ENCODE data around the gene CADM2. TPM values are rescaled to one million over a fixed set of nuclear protein-coding genes. Genes with fewer than 3 reads are reported as not detected.

CADM2 gene
- total and polyA plus RNA-seq, 2 experiments from 2014 or later: 13.3 to 47.5 TPM

DNA sequence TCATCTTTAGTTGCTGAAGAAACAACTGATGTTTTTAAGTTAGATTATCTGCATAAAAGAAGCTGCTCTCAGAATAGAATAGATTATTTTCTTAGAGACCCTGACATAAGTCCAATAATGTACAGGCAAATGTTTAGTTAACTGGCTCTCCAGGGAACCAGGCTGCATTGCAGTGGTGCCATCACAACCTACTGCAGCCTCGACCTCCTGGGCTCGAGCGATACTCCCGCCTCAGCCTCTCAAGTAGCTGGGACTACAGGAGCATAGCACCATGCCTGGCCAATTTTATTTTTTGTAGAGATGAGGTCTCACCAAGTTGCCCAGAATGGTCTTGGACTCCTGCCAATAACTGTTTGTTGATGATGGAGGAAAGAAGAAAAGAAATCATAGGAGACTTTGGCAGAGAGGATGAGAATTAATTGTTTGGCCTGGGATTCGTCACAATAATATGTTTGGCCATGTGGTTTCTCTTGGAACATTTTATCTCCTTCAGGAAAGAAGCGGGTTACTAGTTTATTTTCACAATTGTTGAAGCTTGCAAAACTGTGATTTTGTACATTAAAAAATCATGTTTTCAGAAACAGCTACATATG, 429.2 kb downstream of the CADM2 start (continued):
- TF ChIP-seq, protein P1, sequence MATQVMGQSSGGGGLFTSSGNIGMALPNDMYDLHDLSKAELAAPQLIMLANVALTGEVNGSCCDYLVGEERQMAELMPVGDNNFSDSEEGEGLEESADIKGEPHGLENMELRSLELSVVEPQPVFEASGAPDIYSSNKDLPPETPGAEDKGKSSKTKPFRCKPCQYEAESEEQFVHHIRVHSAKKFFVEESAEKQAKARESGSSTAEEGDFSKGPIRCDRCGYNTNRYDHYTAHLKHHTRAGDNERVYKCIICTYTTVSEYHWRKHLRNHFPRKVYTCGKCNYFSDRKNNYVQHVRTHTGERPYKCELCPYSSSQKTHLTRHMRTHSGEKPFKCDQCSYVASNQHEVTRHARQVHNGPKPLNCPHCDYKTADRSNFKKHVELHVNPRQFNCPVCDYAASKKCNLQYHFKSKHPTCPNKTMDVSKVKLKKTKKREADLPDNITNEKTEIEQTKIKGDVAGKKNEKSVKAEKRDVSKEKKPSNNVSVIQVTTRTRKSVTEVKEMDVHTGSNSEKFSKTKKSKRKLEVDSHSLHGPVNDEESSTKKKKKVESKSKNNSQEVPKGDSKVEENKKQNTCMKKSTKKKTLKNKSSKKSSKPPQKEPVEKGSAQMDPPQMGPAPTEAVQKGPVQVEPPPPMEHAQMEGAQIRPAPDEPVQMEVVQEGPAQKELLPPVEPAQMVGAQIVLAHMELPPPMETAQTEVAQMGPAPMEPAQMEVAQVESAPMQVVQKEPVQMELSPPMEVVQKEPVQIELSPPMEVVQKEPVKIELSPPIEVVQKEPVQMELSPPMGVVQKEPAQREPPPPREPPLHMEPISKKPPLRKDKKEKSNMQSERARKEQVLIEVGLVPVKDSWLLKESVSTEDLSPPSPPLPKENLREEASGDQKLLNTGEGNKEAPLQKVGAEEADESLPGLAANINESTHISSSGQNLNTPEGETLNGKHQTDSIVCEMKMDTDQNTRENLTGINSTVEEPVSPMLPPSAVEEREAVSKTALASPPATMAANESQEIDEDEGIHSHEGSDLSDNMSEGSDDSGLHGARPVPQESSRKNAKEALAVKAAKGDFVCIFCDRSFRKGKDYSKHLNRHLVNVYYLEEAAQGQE (IDR thresholded peaks at IDR 0.05; ENCODE audit: unreplicated experiment): no peak

DNA sequence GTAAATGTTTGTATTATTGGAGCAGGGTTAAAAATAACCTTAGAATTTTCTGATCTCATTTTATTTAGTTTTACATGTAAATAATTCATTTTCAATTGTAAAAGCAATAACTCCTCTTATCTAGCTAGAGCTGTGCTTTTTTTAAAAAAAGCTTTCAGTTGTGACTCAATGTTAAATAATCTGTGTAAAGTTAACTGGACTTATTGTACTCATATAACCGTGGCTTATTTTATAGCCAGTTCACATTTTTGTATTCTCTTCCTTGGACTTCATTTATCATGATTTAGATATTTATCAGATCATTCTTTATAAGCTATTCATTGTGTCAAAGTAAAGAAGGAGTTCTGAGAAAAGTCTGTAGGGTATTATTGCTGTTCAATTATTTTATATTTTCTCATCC, 435.6 kb downstream of the CADM2 start:
- no peaks in the 10 kb centered on the region; the same call in 2 of the 3 replicates for H3K9me3 Mint-ChIP-seq
- Histone ChIP-seq H3K4me3 (no peak overlapping the region), H3K4me2 (no peak overlapping the region), H3F3A (replicated peaks; ENCODE audit: low read depth) (no peaks in the 10 kb centered on the region), H3K9me2 (ENCODE audit: insufficient read depth) (no peaks in the 10 kb centered on the region; the same call in 1 of the 2 replicates), H4K20me1 (replicated peaks; ENCODE audit: insufficient read depth) (no peaks in the 10 kb centered on the region), H2AFZ (no peak overlapping the region), H3K27ac (ENCODE audit: low read depth) (no peak overlapping the region), H3K4me1 (ENCODE audit: insufficient read depth) (0 out of 2 replicates have a peak, but pooled peaks cover 3% of the 10 kb centered on the region), H3K27me3 (ENCODE audit: insufficient read depth) (no peaks in the 10 kb centered on the region), H3K36me3 (ENCODE audit: insufficient read depth) (0 out of 2 replicates have a peak, but pooled peaks cover 3% of the 10 kb centered on the region), H3K79me2 (replicated peaks; ENCODE audit: insufficient read depth) (no peaks in the 10 kb centered on the region)
- H3K4me1 Mint-ChIP-seq: no peaks in the 10 kb centered on the region; the same call in 2 of the 3 replicates
- no peak overlapping the region for H3K27ac Mint-ChIP-seq
- ATAC-seq (no peak), DNase-seq (ENCODE audit: low spot score) (no peak)
- no peak overlapping the region for H3K4me3 Mint-ChIP-seq
- no peaks in the 10 kb centered on the region for H3K27me3 Mint-ChIP-seq (ENCODE audit: insufficient read depth, low read depth, poor library complexity)
- no peaks in the 10 kb centered on the region for H3K36me3 Mint-ChIP-seq (ENCODE audit: low read depth)
- TF ChIP-seq ZNF114 (CRISPR knock-in tag; IDR thresholded peaks at IDR 0.05) (no peak), POLR2AphosphoS5 (IDR thresholded peaks at IDR 0.05; ENCODE audit: low read depth) (no peak), JUNB (IDR thresholded peaks at IDR 0.05; ENCODE audit: unreplicated experiment) (no peak), NANOG (IDR thresholded peaks at IDR 0.05; ENCODE audit: borderline replicate concordance) (no peak), EZH2phosphoT487 (IDR thresholded peaks at IDR 0.05; ENCODE audit: unreplicated experiment) (no peak), CREB1 (CRISPR knock-in tag; IDR thresholded peaks at IDR 0.05; ENCODE audit: low read depth) (no peak)
- TF ChIP-seq, protein P2, sequence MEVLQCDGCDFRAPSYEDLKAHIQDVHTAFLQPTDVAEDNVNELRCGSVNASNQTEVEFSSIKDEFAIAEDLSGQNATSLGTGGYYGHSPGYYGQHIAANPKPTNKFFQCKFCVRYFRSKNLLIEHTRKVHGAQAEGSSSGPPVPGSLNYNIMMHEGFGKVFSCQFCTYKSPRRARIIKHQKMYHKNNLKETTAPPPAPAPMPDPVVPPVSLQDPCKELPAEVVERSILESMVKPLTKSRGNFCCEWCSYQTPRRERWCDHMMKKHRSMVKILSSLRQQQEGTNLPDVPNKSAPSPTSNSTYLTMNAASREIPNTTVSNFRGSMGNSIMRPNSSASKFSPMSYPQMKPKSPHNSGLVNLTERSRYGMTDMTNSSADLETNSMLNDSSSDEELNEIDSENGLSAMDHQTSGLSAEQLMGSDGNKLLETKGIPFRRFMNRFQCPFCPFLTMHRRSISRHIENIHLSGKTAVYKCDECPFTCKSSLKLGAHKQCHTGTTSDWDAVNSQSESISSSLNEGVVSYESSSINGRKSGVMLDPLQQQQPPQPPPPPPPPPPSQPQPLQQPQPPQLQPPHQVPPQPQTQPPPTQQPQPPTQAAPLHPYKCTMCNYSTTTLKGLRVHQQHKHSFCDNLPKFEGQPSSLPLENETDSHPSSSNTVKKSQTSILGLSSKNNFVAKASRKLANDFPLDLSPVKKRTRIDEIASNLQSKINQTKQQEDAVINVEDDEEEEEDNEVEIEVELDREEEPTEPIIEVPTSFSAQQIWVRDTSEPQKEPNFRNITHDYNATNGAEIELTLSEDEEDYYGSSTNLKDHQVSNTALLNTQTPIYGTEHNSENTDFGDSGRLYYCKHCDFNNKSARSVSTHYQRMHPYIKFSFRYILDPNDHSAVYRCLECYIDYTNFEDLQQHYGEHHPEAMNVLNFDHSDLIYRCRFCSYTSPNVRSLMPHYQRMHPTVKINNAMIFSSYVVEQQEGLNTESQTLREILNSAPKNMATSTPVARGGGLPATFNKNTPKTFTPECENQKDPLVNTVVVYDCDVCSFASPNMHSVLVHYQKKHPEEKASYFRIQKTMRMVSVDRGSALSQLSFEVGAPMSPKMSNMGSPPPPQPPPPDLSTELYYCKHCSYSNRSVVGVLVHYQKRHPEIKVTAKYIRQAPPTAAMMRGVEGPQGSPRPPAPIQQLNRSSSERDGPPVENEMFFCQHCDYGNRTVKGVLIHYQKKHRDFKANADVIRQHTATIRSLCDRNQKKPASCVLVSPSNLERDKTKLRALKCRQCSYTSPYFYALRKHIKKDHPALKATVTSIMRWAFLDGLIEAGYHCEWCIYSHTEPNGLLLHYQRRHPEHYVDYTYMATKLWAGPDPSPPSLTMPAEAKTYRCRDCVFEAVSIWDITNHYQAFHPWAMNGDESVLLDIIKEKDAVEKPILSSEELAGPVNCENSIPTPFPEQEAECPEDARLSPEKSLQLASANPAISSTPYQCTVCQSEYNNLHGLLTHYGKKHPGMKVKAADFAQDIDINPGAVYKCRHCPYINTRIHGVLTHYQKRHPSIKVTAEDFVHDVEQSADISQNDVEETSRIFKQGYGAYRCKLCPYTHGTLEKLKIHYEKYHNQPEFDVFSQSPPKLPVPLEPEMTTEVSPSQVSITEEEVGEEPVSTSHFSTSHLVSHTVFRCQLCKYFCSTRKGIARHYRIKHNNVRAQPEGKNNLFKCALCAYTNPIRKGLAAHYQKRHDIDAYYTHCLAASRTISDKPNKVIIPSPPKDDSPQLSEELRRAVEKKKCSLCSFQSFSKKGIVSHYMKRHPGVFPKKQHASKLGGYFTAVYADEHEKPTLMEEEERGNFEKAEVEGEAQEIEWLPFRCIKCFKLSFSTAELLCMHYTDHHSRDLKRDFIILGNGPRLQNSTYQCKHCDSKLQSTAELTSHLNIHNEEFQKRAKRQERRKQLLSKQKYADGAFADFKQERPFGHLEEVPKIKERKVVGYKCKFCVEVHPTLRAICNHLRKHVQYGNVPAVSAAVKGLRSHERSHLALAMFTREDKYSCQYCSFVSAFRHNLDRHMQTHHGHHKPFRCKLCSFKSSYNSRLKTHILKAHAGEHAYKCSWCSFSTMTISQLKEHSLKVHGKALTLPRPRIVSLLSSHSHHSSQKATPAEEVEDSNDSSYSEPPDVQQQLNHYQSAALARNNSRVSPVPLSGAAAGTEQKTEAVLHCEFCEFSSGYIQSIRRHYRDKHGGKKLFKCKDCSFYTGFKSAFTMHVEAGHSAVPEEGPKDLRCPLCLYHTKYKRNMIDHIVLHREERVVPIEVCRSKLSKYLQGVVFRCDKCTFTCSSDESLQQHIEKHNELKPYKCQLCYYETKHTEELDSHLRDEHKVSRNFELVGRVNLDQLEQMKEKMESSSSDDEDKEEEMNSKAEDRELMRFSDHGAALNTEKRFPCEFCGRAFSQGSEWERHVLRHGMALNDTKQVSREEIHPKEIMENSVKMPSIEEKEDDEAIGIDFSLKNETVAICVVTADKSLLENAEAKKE (CRISPR knock-in tag; IDR thresholded peaks at IDR 0.05): no peak
- TF ChIP-seq, protein P1 (IDR thresholded peaks at IDR 0.05; ENCODE audit: unreplicated experiment): no peak
- TF ChIP-seq, protein P3, sequence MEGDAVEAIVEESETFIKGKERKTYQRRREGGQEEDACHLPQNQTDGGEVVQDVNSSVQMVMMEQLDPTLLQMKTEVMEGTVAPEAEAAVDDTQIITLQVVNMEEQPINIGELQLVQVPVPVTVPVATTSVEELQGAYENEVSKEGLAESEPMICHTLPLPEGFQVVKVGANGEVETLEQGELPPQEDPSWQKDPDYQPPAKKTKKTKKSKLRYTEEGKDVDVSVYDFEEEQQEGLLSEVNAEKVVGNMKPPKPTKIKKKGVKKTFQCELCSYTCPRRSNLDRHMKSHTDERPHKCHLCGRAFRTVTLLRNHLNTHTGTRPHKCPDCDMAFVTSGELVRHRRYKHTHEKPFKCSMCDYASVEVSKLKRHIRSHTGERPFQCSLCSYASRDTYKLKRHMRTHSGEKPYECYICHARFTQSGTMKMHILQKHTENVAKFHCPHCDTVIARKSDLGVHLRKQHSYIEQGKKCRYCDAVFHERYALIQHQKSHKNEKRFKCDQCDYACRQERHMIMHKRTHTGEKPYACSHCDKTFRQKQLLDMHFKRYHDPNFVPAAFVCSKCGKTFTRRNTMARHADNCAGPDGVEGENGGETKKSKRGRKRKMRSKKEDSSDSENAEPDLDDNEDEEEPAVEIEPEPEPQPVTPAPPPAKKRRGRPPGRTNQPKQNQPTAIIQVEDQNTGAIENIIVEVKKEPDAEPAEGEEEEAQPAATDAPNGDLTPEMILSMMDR (conservative IDR thresholded peaks at IDR 0.05; ENCODE audit: low read depth in 2 of 2): no peak
